Left ventricle myocardium inferior (tissue), 1 donor: ENCODE results near the gene LRP1B. TPM values are rescaled to one million over a fixed set of nuclear protein-coding genes. Genes with fewer than 3 reads are reported as not detected.

ENCODE experiments used
- DNase-seq: peaks from one replicate; pipeline ENCODE4 v3.0.0-alpha.2; 2020
- H3K27ac ChIP-seq: fragments of 200-600 bp; replicated peaks from 2 replicates; pipeline ENCODE4 v1.8.0; 2021
- H3K27me3 ChIP-seq: fragments of 200-600 bp; 2 replicates; pipeline ENCODE4 v1.8.0; 2021; ENCODE audit warnings: low read depth
- H3K36me3 ChIP-seq: fragments of 200-600 bp; 2 replicates; pipeline ENCODE4 v1.8.0; 2021
- H3K4me1 ChIP-seq: fragments of 200-600 bp; 2 replicates; pipeline ENCODE4 v1.8.0; 2021
- H3K4me3 ChIP-seq: fragments of 200-600 bp; 2 replicates; pipeline ENCODE4 v1.8.0; 2021; ENCODE audit warnings: mild to moderate bottlenecking, moderate library complexity
- H3K9me3 ChIP-seq: fragments of 200-600 bp; replicated peaks from 2 replicates; pipeline ENCODE4 v1.8.0; 2021
- CTCF ChIP-seq: fragments of 200-600 bp; IDR thresholded peaks from 2 replicates; pipeline ENCODE4 v1.8.0; 2021; ENCODE audit warnings: antibody characterized with exemption, mild to moderate bottlenecking, borderline replicate concordance
- intact Hi-C: fragments of 100-400 bp; cut with micrococcal nuclease; formaldehyde crosslinking; loops from one replicate; pipeline ENCODE4 v1.11.0; 2022
- total RNA-seq: library from RNA; stranded (reverse); fragmentation: NEBNext Ultra II Directional; extraction: Animal tissue kit (Norgen Biotek cat#: 25700); gene quantifications from one replicate; pipeline ENCODE4 v1.2.1, GENCODE V29; 2021
- donor health status: DM: no; HTN: yes; CAD: no; lungs with severe emphysema.

LRP1B gene
- total RNA-seq, 1 donor from 2014 or later: 0.08 TPM

- Histone ChIP-seq H3K27ac (no peak overlapping the region), H3K4me1 (no peaks in the 10 kb centered on the region), H3K4me3 (no peak overlapping the region), H3K9me3 (no peaks in the 10 kb centered on the region), H3K36me3 (no peaks in the 10 kb centered on the region), H3K27me3 (no peaks in the 10 kb centered on the region)
- no peak for TF ChIP-seq CTCF
- intact Hi-C loops: no loop called here
- no peak for DNase-seq
Observed at GRCh38 chr2:140698636-140699035, 1432.2 kb downstream of the LRP1B start.

GRCh38 chr2:140696449-140696848 is 1434.4 kb downstream of the LRP1B start:
- no peak overlapping the region for H3K27ac ChIP-seq
- no peak for DNase-seq
- intact Hi-C loops: no loop called here
- H3K36me3 ChIP-seq: no peaks in the 10 kb centered on the region
- no peaks in the 10 kb centered on the region for H3K4me1 ChIP-seq
- no peak for TF ChIP-seq CTCF
- H3K9me3 ChIP-seq: no peaks in the 10 kb centered on the region
- no peaks in the 10 kb centered on the region for H3K27me3 ChIP-seq
- no peak overlapping the region for H3K4me3 ChIP-seq

GRCh38 chr2:140695155-140695554 is 1435.7 kb downstream of the LRP1B start:
- TF ChIP-seq CTCF: no peak
- intact Hi-C loops: no loop called here
- no peak for DNase-seq
- H3K4me1 ChIP-seq: no peaks in the 10 kb centered on the region
- no peaks in the 10 kb centered on the region for H3K36me3 ChIP-seq
- H3K9me3 ChIP-seq: no peaks in the 10 kb centered on the region
- no peak overlapping the region for H3K4me3 ChIP-seq
- no peaks in the 10 kb centered on the region for H3K27me3 ChIP-seq
- H3K27ac ChIP-seq: no peak overlapping the region

GRCh38 chr2:140687825-140688224 is 1443.0 kb downstream of the LRP1B start:
- no peak for TF ChIP-seq CTCF
- H3K4me3 ChIP-seq: no peak overlapping the region
- H3K4me1 ChIP-seq: no peaks in the 10 kb centered on the region
- intact Hi-C loops: no loop called here
- DNase-seq: no peak
- H3K36me3 ChIP-seq: no peaks in the 10 kb centered on the region
- no peak overlapping the region for H3K27ac ChIP-seq
- no peaks in the 10 kb centered on the region for H3K9me3 ChIP-seq
- H3K27me3 ChIP-seq: no peaks in the 10 kb centered on the region

- no peaks in the 10 kb centered on the region for H3K36me3 ChIP-seq
- H3K4me1 ChIP-seq: no peaks in the 10 kb centered on the region
- no peak for DNase-seq
- no peak overlapping the region for H3K4me3 ChIP-seq
- no peak for TF ChIP-seq CTCF
- H3K27ac ChIP-seq: no peak overlapping the region
- H3K27me3 ChIP-seq: no peaks in the 10 kb centered on the region
- H3K9me3 ChIP-seq: no peaks in the 10 kb centered on the region
- intact Hi-C loops: no loop called here
Observed at GRCh38 chr2:140683658-140684057, 1447.2 kb downstream of the LRP1B start.

GRCh38 chr2:140680862-140681261 is 1450.0 kb downstream of the LRP1B start:
- Histone ChIP-seq H3K9me3 (no peaks in the 10 kb centered on the region), H3K36me3 (no peaks in the 10 kb centered on the region), H3K4me3 (no peak overlapping the region), H3K27me3 (no peaks in the 10 kb centered on the region), H3K27ac (no peak overlapping the region), H3K4me1 (no peaks in the 10 kb centered on the region)
- TF ChIP-seq CTCF: no peak
- intact Hi-C loops: no loop called here
- no peak for DNase-seq
